Cerebellar nuclear complex (tissue), 1 donor: ENCODE data around the gene GIMAP1.
"Not testable (repeated sequence)": the region's sequence is repeated elsewhere in the genome, so short reads cannot be mapped to it uniquely, and the experiment has no call there.

Experiments
- DNase-seq, 2 experiments: peaks; one replicate each; lab custom pipeline; 2025; lab: John Stamatoyannopoulos, UW

The GIMAP1 gene

GRCh38 chr7:150716368-150716767 is at the start of gene GIMAP1:
Gene GIMAP1, plus strand, starts transcription at chr7:150716613. Its CDS starts 2,435 bp downstream, at chr7:150719048.
- no peak for DNase-seq

- no peak for DNase-seq
These were observed 47.9 kb upstream of the GIMAP1 start for GRCh38 chr7:150668472-150668911.

- DNase-seq, result no peak
These were observed 47.4 kb upstream of the GIMAP1 start for GRCh38 chr7:150668977-150669376.

- not testable (repeated sequence) for DNase-seq
These were observed 44.4 kb upstream of the GIMAP1 start for GRCh38 chr7:150671798-150672585.

GRCh38 chr7:150675714-150676113 is 40.7 kb upstream of the GIMAP1 start:
- no peak for DNase-seq

- DNase-seq, result not testable (repeated sequence)
These were observed 40.1 kb upstream of the GIMAP1 start for GRCh38 chr7:150676276-150676675.

GRCh38 chr7:150676854-150677253 is 39.6 kb upstream of the GIMAP1 start:
- not testable (repeated sequence) for DNase-seq

GRCh38 chr7:150678601-150679000 is 37.8 kb upstream of the GIMAP1 start:
- not testable (repeated sequence) for DNase-seq

- DNase-seq, result not testable (repeated sequence)
These were observed 36.0 kb upstream of the GIMAP1 start for GRCh38 chr7:150680364-150680763.

- no peak for DNase-seq
These were observed 31.0 kb upstream of the GIMAP1 start, which contains the start of gene GIMAP2 for GRCh38 chr7:150685219-150686029. Gene GIMAP2, plus strand, starts transcription at chr7:150685706. Its CDS starts 1,354 bp downstream, at chr7:150687060.

GRCh38 chr7:150686030-150686631 is 30.3 kb upstream of the GIMAP1 start:
- no peak for DNase-seq

GRCh38 chr7:150688630-150689029 is 27.8 kb upstream of the GIMAP1 start:
- no peak for DNase-seq

- no peak for DNase-seq
These were observed 20.8 kb upstream of the GIMAP1 start for GRCh38 chr7:150695654-150696053.

- DNase-seq, result no peak
These were observed 13.2 kb upstream of the GIMAP1 start for GRCh38 chr7:150703209-150703608.

- no peak for DNase-seq
These were observed 1.1 kb upstream of the GIMAP1 start for GRCh38 chr7:150715293-150715692.

- DNase-seq, result no peak
These were observed 675 bp upstream of the GIMAP1 start for GRCh38 chr7:150715738-150716137.

GRCh38 chr7:150716939-150717338 is 526 bp downstream of the GIMAP1 start:
- DNase-seq, result no peak

- DNase-seq, result no peak
These were observed 1.5 kb downstream of the GIMAP1 start for GRCh38 chr7:150717814-150718420.

GRCh38 chr7:150719436-150719835 is 3.0 kb downstream of the GIMAP1 start:
- no peak for DNase-seq

- no peak for DNase-seq
These were observed 3.8 kb downstream of the GIMAP1 start for GRCh38 chr7:150719960-150720891.

GRCh38 chr7:150721970-150722373 is 5.6 kb downstream of the GIMAP1 start:
- DNase-seq, result no peak
